Activated T-helper 17 cell treated with anti-CD3 and anti-CD28 coated beads, Interleukin-2, amount 50 U/mL, for 72 hours (primary cell): ENCODE results near the gene RTN4R. TPM values are rescaled to one million over a fixed set of nuclear protein-coding genes. Genes with fewer than 3 reads are reported as not detected.
A peak's percentile ranks its signal among the peaks of the same experiment; 100 is the strongest.

ENCODE experiments used
- ATAC-seq: fragments of 150-1000 bp; cut with Tn5 transposase; replicated peaks from 2 replicates; pipeline ENCODE4 v1.10.0; 2021; ENCODE audit warnings: mild to moderate bottlenecking, moderate library complexity
- H3K27ac Mint-ChIP-seq: one replicate; pipeline ENCODE4 v1.8.0; 2022; ENCODE audit warnings: mixed read lengths
- H3K27me3 Mint-ChIP-seq: one replicate; pipeline ENCODE4 v1.8.0; 2022; ENCODE audit warnings: mixed read lengths
- H3K36me3 Mint-ChIP-seq: one replicate; pipeline ENCODE4 v1.8.0; 2022; ENCODE audit warnings: low read depth, mild to moderate bottlenecking, mixed read lengths
- H3K4me1 Mint-ChIP-seq: one replicate; pipeline ENCODE4 v1.8.0; 2022; ENCODE audit warnings: mixed read lengths
- H3K4me3 Mint-ChIP-seq: one replicate; pipeline ENCODE4 v1.8.0; 2022; ENCODE audit warnings: mild to moderate bottlenecking, mixed read lengths
- H3K9me3 Mint-ChIP-seq: one replicate; pipeline ENCODE4 v1.8.0; 2022; ENCODE audit warnings: mixed read lengths
- total RNA-seq, 2 donors: library from RNA; stranded (reverse); gene quantifications; one replicate each; pipeline ENCODE4 v1.2.3, GENCODE V29; 2022

Gene RTN4R
- total RNA-seq, 2 donors from 2014 or later: 1.4 to 2.6 TPM

DNA sequence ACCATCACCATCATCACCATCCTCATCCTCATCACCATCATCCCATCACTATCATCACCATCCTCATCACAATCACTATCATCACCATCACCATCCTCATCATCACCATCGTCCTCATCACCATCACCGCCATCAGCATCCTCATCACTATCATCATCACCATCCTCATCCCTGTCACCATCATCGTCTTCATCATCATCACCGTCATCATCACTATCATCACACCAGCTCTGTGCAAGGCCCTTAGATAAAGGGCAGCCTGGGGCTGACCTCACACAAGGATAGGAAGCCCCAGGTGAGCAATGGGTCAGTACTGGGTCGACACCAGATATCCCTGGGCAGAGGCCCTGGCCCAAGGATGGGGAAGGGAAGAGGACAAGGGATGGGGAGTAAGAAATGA lies 16.1 kb downstream of the RTN4R start:
- Mint-ChIP-seq H3K4me1 (peaks cover 6% of the 10 kb centered on the region), H3K4me3 (no peak overlapping the region)
- ATAC-seq: no peak

DNA sequence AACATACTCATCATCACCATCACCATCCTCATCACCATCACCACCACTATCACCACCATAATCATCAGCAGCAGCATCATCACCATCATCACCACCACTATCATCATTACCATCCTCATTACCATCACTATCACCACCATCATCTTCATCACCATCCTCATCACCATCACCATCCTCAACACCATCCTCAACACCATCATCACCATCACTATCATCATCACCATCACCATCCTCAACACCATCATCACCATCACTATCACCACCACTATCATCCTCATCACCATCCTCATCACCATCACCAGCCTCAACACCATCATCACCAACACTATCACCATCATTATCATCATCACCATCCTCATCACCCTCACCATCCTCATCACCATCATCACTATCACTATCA lies 16.6 kb downstream of the RTN4R start:
- peaks cover 6% of the 10 kb centered on the region for H3K4me1 Mint-ChIP-seq
- ATAC-seq: no peak
- no peaks in the 10 kb centered on the region for H3K9me3 Mint-ChIP-seq
- no peaks in the 10 kb centered on the region for H3K27me3 Mint-ChIP-seq
- H3K27ac Mint-ChIP-seq: no peak overlapping the region
- no peak overlapping the region for H3K4me3 Mint-ChIP-seq
- H3K36me3 Mint-ChIP-seq: no peaks in the 10 kb centered on the region

More for the DNA sequence above, 16.1 kb downstream of the RTN4R start:
- Mint-ChIP-seq H3K36me3 (no peaks in the 10 kb centered on the region), H3K27ac (no peak overlapping the region), H3K27me3 (no peaks in the 10 kb centered on the region), H3K9me3 (no peaks in the 10 kb centered on the region)

DNA sequence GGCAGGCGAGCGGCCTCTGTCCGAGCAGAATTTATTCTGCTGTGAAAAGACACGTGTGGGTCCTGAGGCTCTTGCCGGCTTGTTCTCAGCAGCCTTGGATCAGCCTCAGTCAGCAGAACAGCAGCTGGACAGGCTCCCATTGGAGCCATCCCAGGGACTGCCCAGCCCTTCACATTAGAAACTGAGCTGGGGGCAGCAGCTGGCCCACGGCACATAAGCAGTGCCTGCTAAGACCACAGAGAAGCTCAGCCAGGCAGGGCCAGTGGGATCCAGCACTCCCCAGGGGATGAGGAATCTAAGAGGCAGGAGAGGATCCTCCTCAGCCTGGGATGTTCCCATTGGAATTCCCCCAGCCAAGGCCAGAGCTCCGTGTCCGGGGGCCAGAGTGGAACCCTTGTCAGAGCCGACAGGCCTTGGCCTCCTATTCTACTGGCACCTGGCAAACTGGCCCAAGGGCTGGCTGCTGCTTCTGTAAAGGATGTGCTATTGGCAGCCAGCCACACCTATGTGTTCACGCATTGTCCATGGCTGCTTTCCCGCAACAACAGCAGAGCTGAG lies 18.2 kb downstream of the RTN4R start:
- peaks cover 13% of the 10 kb centered on the region for H3K4me1 Mint-ChIP-seq
- H3K9me3 Mint-ChIP-seq: no peaks in the 10 kb centered on the region
- no peaks in the 10 kb centered on the region for H3K36me3 Mint-ChIP-seq
- H3K27me3 Mint-ChIP-seq: no peaks in the 10 kb centered on the region
- no peak overlapping the region for H3K27ac Mint-ChIP-seq
- no peak for ATAC-seq
- H3K4me3 Mint-ChIP-seq: no peak overlapping the region

DNA sequence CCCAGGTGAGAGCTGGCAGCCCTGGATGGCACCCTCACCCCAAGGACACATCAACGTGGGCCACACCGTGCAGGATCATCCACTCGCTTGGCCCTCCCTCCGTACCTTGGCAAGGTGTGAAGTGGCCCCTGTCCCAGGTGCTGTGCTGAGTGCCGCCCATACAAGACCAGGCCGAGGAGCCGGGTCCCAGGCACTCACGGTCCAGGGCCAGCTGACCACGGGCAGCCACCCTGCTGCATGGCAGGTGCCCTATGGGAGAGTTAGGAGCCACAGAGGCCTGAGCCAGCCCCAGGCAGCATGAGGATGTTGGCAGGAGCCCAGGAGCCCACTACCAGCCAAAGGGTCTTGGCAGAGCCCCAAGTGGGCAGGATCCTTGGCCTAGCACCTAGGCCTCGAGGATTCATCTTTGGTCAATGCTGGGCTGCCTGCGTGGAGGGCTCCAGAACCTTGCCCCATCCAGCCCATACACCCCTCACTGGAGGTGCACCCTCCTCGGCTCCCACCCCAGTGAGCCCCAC lies 19.6 kb downstream of the RTN4R start:
- Mint-ChIP-seq H3K27me3 (no peaks in the 10 kb centered on the region), H3K9me3 (no peaks in the 10 kb centered on the region), H3K4me3 (no peak overlapping the region), H3K36me3 (no peaks in the 10 kb centered on the region), H3K4me1 (peaks cover 16% of the 10 kb centered on the region), H3K27ac (no peak overlapping the region)
- no peak for ATAC-seq

DNA sequence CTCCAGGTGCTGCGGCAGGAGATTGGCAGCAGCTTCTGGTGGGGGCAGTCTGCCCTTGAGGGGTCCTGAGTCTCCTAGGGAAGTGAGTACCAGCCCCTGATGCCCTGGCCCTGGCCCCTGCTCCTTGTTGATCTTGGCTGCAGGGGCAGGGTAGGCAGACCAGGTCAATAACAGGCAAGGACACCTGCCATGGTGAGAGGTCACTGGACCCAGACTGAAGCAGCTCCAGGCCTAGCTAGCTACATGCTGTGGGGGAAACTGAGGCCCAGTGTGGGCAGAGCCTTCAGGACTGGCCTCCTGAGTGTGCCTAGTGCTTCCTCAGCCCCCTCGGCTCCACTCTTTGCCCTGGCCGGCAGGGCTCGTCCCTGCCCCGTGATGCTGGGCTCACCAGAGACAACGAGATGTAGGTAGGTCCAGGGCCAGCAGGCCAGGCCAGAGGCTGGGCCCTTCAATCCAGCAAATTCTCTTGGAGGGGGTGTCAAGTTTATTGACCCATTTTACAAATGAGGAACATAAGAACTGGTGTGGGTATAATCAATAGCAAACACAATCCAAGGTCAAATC lies 20.4 kb downstream of the RTN4R start:
- no peak overlapping the region for H3K27ac Mint-ChIP-seq
- no peak for ATAC-seq
- peaks cover 18% of the 10 kb centered on the region for H3K4me1 Mint-ChIP-seq
- H3K27me3 Mint-ChIP-seq: no peaks in the 10 kb centered on the region
- H3K4me3 Mint-ChIP-seq: no peak overlapping the region
- no peaks in the 10 kb centered on the region for H3K36me3 Mint-ChIP-seq
- no peaks in the 10 kb centered on the region for H3K9me3 Mint-ChIP-seq

DNA sequence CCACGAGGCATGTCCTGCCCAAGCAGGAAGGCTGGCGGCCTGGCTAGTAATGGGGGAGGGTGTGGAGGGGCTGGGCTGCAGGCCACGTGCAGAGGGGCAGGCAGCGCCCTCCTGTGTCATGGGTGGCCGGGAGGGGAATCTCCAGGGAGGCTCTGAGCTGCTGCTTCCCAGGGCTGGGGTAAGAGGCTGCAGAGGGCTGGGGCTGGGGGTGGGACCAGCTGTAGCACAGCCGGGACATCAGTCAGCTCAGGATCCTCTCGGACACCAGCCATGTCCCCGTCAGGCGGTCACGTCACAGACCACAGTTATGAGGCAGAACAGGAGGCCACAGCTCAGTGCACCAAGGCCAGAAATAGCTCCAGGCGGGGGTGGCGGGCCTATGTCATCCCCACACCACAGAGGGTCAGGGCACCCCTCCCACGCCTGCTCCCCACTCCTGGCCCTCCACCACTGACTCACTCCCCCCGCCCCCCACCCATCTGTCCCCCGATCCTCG lies 21.1 kb downstream of the RTN4R start:
- Mint-ChIP-seq H3K36me3 (no peaks in the 10 kb centered on the region), H3K4me3 (no peak overlapping the region), H3K27ac (no peak overlapping the region), H3K27me3 (no peaks in the 10 kb centered on the region), H3K4me1 (peaks cover 23% of the 10 kb centered on the region), H3K9me3 (no peaks in the 10 kb centered on the region)
- ATAC-seq: no peak

DNA sequence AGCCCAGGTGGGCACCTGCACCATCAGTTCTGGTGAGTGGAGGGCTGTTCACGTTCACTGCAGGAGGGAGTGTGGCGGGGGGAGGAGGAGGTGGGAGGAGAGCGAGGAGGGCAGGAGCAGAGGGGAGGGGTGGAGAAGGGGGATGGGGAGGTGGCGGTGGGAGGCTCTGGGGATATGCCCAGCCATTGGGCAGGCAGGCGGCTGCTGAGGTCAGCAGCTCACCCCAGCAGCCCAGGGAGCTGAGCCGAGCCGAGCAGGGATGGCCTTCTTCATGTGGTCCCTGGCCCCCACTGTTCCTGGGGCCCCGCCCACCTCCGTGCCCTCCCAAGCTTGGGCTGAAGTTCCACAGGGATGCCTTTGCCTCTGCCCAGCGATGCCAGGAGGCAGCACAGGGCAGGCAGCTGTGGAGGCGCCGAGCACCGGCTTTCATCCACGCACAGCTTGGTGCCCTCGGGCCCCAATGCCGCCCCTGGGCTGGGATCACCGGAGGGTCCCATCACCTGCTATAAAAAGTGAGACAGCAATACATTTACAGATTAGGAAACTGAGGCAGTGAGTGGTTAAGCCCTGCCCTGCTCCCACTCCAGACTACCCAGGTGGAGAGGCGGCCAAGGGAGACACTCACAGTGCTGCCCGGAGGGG lies 21.6 kb downstream of the RTN4R start:
- no peak overlapping the region for H3K4me3 Mint-ChIP-seq
- H3K27me3 Mint-ChIP-seq: no peaks in the 10 kb centered on the region
- H3K27ac Mint-ChIP-seq: no peak overlapping the region
- no peak for ATAC-seq
- no peaks in the 10 kb centered on the region for H3K36me3 Mint-ChIP-seq
- peaks cover 23% of the 10 kb centered on the region for H3K4me1 Mint-ChIP-seq
- no peaks in the 10 kb centered on the region for H3K9me3 Mint-ChIP-seq

DNA sequence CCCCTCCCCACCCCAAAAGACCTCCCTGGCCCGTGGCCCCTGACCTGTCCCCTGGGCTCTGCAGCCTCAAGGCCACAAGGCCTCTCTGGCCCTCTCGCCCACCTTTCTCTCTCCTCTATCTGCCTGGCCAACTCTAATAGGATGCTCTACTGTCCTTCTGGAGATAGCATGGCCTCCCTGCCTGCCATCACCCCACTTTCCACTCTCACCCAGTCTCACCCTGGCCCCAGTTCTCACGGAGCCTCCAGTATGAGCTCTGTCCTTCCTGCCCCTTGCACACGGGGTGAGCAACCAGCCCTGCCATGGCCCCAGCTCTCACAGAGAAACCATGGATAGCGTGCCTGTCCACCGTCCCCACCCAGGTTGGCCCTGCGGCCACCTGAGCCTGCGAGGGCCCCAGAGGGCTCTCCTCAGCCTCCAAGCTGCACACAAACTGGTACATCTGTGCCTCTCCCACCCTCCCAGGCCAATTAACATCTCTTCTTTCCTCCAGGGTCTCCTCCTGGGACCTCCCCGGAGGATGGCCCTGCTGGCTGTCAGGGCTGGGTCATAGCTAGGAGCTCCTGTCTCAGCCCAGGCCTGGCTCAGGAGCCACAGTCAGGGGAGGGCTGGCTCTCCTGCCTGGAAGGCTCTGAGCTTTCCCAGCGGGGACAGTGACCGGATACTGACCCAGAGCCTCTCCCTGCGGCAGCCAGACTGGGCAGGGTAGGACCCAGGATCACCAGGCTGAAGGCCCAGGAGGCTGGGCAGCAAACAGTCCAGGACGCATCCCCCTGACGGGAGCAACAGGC lies 22.3 kb downstream of the RTN4R start:
- Mint-ChIP-seq H3K27ac (peak overlapping the region; percentile 88), H3K4me1 (peaks cover 23% of the 10 kb centered on the region), H3K36me3 (no peaks in the 10 kb centered on the region), H3K27me3 (no peaks in the 10 kb centered on the region), H3K4me3 (peak overlapping the region; percentile 73), H3K9me3 (no peaks in the 10 kb centered on the region)
- ATAC-seq: no peak

DNA sequence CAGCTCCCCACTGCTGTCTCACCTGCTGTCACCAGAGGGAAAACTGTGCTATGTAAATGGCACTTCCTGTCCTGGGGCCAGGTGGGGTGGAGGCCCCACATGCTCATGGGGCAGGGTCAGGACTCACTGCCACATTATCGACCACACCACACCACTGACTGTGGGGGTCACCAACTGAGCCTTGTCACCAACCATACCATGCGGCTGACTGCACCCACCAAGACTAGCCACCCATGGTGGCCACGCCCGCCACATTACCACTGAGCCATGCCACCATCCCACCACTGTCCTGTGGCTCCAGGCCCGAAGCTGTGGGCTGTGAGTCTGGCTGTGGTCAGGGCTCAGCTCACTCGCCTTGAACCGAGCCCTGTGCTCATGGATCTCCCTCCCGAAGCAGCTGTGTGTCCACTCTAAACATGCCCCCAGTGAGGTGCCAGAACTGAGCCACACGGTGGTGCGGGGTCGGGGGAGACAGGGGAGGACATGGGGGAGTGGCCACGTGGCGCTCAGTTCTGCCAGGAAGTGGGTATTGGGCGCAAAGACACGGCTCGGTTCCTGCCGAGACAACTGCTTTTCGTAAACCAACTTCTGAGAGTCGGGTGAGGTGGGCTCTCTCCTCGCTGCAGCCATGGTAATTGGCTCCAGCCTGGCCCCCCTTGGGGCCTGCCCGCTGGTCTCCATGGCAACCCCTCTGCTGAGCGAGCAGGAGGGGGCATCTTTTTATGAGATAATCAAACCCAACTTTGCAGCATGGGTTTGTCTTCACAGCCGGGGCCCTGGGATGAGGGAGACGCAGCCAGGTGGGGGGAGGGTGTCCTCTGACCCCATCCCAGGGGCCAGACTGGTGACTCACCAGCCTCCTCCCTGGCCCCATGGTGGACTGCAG lies 23.2 kb downstream of the RTN4R start:
- ATAC-seq: peak; percentile 46
- Mint-ChIP-seq H3K4me1 (peaks cover 23% of the 10 kb centered on the region), H3K9me3 (no peaks in the 10 kb centered on the region), H3K4me3 (peak overlapping the region; percentile 73), H3K27ac (peak overlapping the region; percentile 88), H3K27me3 (no peaks in the 10 kb centered on the region), H3K36me3 (no peaks in the 10 kb centered on the region)

DNA sequence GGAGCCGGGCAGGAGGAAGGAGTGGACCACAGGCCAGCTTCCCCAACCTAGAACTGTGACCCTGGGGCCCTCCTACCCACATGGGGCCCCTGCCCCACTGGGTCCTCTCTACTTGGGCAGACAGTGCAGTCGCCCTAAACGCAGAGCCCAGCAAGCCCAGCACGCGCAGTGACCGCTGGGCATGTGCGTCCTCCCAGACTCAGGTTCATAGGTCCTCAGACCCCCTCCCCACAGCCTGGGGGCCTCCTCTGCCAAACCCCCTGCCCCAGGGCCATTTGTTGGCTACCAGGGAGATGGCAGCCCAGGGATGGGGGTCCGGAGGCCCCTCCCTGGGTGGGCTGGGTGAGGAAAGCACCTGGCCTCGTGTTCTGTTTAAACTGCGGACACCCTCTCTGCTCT lies 23.9 kb downstream of the RTN4R start:
- Mint-ChIP-seq H3K36me3 (no peaks in the 10 kb centered on the region), H3K9me3 (no peaks in the 10 kb centered on the region), H3K4me1 (peaks cover 23% of the 10 kb centered on the region), H3K4me3 (peak overlapping the region; percentile 73), H3K27ac (peak overlapping the region; percentile 89), H3K27me3 (no peaks in the 10 kb centered on the region)
- ATAC-seq: no peak

DNA sequence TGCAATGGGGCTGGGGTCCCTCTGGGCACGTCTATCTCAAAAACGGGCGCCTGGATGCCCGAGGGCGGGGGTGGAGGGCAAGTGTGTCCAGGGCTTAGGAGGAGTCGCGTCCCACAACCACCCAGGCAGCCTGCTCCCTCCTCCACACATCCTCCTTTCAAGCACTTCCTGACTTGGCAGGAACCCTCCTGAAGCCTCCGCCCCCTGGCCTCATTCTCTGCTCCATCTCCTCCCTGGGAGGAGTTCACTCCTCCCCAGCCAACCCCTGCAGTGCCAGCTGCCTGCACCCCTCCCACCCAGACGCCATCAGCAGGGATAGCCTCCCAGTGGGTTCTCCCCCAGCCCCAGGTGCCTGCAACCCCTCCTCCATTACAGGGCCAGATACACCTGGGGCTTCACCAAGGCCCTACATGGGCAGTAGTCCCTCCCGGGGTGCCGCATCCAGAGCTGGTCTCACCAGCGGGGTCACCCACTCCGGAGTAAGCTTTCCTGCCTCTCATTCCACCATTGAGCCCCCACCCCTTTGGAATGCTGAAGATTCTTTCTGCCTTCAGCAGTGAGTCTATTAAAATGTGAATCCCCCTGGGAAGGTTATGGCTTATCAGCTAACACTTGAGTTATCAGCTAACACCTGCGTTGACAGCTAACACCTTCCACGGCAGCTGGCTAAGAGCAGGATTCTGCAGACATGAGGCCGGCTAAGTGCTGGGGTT lies 24.4 kb downstream of the RTN4R start:
- ATAC-seq: peak; percentile 79
- H3K27ac Mint-ChIP-seq: peak overlapping the region; percentile 89

DNA sequence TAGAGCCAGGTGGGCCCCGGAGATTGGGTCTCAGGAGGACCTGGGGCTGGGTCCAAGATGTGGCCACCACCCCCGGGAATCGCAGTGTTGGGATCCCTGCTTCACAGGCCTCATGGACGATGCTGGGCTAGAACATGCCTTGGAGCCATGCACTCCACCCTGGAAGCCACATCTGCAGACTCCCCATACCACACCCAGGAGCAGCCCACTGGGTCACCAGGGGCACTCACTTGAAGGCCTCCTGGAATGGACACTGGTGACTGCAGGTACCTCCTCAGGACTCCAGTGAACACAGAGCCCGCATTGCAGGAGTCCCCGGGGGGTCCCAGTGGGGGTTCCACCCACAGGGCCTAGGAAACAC lies 25.0 kb downstream of the RTN4R start:
- H3K9me3 Mint-ChIP-seq: no peaks in the 10 kb centered on the region
- no peaks in the 10 kb centered on the region for H3K36me3 Mint-ChIP-seq
- no peaks in the 10 kb centered on the region for H3K27me3 Mint-ChIP-seq
- H3K4me3 Mint-ChIP-seq: peak overlapping the region; percentile 73
- peak overlapping the region; percentile 89 for H3K27ac Mint-ChIP-seq
- H3K4me1 Mint-ChIP-seq: peaks cover 23% of the 10 kb centered on the region
- ATAC-seq: no peak

More for the DNA sequence above, 24.4 kb downstream of the RTN4R start:
- Mint-ChIP-seq H3K4me1 (peaks cover 23% of the 10 kb centered on the region), H3K36me3 (no peaks in the 10 kb centered on the region), H3K9me3 (no peaks in the 10 kb centered on the region), H3K27me3 (no peaks in the 10 kb centered on the region), H3K4me3 (peak overlapping the region; percentile 73)

DNA sequence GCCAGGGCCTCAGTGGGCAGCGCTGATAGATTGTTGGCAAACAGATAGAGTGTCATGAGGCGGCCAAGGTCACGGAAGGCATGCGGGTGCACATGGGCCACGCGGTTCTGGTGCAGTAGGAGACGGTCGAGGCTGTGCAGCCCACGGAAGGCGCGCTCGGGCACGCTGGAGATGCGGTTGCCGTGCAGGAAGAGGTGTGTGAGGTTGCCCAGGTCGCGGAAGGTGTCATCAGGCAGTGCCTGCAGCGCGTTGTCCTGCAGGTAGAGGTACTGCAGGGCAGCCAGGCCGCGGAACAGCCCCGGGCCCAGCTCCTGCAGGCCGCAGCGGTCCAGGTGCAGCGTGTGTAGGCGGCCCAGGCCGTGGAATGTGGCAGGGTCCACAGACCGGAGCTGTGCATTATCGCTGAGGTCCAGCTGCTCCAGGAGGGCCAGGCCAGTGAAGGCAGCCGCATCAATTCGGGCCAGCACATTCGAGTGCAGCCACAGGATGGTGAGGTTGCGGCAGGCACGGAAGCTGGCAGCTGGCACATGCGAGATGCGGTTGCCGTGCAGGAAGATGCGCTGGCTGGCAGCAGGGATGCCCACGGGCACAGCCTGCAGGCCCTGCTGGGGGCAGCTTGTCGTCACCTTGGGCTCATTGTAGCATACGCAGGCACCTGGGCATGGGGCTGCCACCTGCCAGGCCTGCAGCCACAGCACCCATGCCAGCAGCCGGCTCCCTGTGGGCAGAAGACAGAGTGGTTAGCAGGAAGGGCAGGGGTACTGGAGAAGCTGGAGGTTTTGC lies 25.5 kb downstream of the RTN4R start:
- Mint-ChIP-seq H3K27ac (peak overlapping the region; percentile 89), H3K27me3 (no peaks in the 10 kb centered on the region), H3K36me3 (no peaks in the 10 kb centered on the region), H3K9me3 (no peaks in the 10 kb centered on the region), H3K4me3 (peak overlapping the region; percentile 73), H3K4me1 (peaks cover 23% of the 10 kb centered on the region)
- ATAC-seq: no peak
